ENCODE results near the gene GID8. TPM values are rescaled to one million over a fixed set of nuclear protein-coding genes. Genes with fewer than 3 reads are reported as not detected.

GID8 gene
- total and polyA plus RNA-seq, 9 of the 15 experiments (the other 6 are each of a cell fraction or from before 2014, with no cell fraction given) = 7.5 to 31.6 (median 22.2) TPM

GRCh38 chr20:62978561-62978943 lies 40.6 kb downstream of the GID8 start (continued):
- TF ChIP-seq ZFPM2 (CRISPR knock-in tag; IDR thresholded peaks at IDR 0.05) (no peak), PKNOX1 (IDR thresholded peaks at IDR 0.05) (no peak), PTRF (tag; IDR thresholded peaks at IDR 0.05) (no peak), HEY1 (CRISPR knock-in tag; IDR thresholded peaks at IDR 0.05; ENCODE audit: borderline replicate concordance) (no peak), HNRNPL (IDR thresholded peaks at IDR 0.05; ENCODE audit: low read depth, low read length) (no peak), RAD21 (CRISPR knock-in tag; conservative IDR thresholded peaks at IDR 0.05 in 1 of 2, IDR thresholded peaks at IDR 0.05 in 1 of 2) (no peak), SMARCA4 (IDR thresholded peaks at IDR 0.05) (no peak)

- Histone ChIP-seq H2AFZ (ENCODE audit: low read depth, low read length) (no peak overlapping the region), H3K9me3 (replicated peaks; ENCODE audit: control insufficient read depth, insufficient read depth, low read depth, low read length) (no peaks in the 10 kb centered on the region), H3K4me2 (ENCODE audit: insufficient read depth, low read length) (no peak overlapping the region), H4K20me1 (replicated peaks; ENCODE audit: control insufficient read depth, insufficient read depth, low read length) (peaks cover 11% of the 10 kb centered on the region; the same call in 1 of the 2 replicates), H3K27me3 (ENCODE audit: control insufficient read depth in 2 of 2, insufficient read depth in 2 of 2, low read length in 2 of 2) (peaks cover 53 to 90% of the 10 kb centered on the region in 2 experiments), H3K79me2 (ENCODE audit: control insufficient read depth, insufficient read depth, low read length) (no peaks in the 10 kb centered on the region), H3K4me3 (no peak overlapping the region), H3K4me1 (replicated peaks in 1 of 2; ENCODE audit: control insufficient read depth in 2 of 2, insufficient read depth in 2 of 2, low read length in 2 of 2) (peaks cover 0 to 35% of the 10 kb centered on the region in 2 experiments; a peak in 2 of 5 replicates), H3K9ac (ENCODE audit: insufficient read depth in 1 of 2, low read depth in 2 of 2, low read length in 2 of 2) (peak overlapping the region in 1 of 2 experiments; percentile 68; a peak in 1 of 4 replicates), H3K27ac (ENCODE audit: extremely low read depth, low read depth, low read length) (no peak overlapping the region), H3K36me3 (ENCODE audit: control insufficient read depth, insufficient read depth, low read length) (no peaks in the 10 kb centered on the region), H3K9me1 (ENCODE audit: control insufficient read depth, insufficient read depth, low read length) (no peaks in the 10 kb centered on the region)
- no TSS peak for BruUV-seq (replicated peaks)
- POLR2A ChIA-PET = interaction anchor here (0.6 to 2.0 kb wide), 3 partner anchors 14 to 97 kb away, joined by 3 to 6 read pairs (median 5); no protein-coding TSS in a partner anchor
- WGBS (ENCODE audit: insufficient coverage, low coverage, missing lambda C conversion rate) = 11% methylated on average over 14 of the region's 14 CpGs
- DNase-seq (ENCODE audit: extremely low read depth in 1 of 4, low spot score in 3 of 4) = no peak
- peak; percentile 93 for TF ChIP-seq ZBTB17 (CRISPR knock-in tag; IDR thresholded peaks at IDR 0.05)
- TF ChIP-seq, protein P1, sequence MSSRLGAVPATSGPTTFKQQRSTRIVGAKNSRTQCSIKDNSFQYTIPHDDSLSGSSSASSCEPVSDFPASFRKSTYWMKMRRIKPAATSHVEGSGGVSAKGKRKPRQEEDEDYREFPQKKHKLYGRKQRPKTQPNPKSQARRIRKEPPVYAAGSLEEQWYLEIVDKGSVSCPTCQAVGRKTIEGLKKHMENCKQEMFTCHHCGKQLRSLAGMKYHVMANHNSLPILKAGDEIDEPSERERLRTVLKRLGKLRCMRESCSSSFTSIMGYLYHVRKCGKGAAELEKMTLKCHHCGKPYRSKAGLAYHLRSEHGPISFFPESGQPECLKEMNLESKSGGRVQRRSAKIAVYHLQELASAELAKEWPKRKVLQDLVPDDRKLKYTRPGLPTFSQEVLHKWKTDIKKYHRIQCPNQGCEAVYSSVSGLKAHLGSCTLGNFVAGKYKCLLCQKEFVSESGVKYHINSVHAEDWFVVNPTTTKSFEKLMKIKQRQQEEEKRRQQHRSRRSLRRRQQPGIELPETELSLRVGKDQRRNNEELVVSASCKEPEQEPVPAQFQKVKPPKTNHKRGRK (tag; IDR thresholded peaks at IDR 0.05) = no peak
- TF ChIP-seq MAX (CRISPR knock-in tag; IDR thresholded peaks at IDR 0.05) = peak; percentile 17; the same call in 1 of the 2 replicates
- peak; percentile 21; the same call in 1 of the 2 replicates for TF ChIP-seq TFAP4 (CRISPR knock-in tag; IDR thresholded peaks at IDR 0.05; ENCODE audit: borderline replicate concordance)
- TF ChIP-seq ZNF583 (CRISPR knock-in tag; IDR thresholded peaks at IDR 0.05) = no peak
- peak in 1 of 3 experiments; percentile 38; a peak in 2 of 6 replicates for TF ChIP-seq CTCF (IDR thresholded peaks at IDR 0.05 in 2 of 3, conservative IDR thresholded peaks at IDR 0.05 in 1 of 3; ENCODE audit: insufficient read depth in 2 of 3, low read depth in 1 of 3, low read length in 3 of 3)
- no peak for TF ChIP-seq ATF2 (CRISPR knock-in tag; IDR thresholded peaks at IDR 0.05)
- in situ Hi-C loops (cut with MboI) = no loop called here
- CTCF ChIA-PET (ENCODE audit: low intra/inter-chr PET ratio) = no interaction called here
- intact Hi-C loops (cut with micrococcal nuclease) = no loop called here
- peak; percentile 58 for ATAC-seq
- FAIRE-seq = peak; percentile 62
Observed at GRCh38 chr20:62979310-62979709, 41.4 kb downstream of the GID8 start.
